Measurements from ENCODE around the gene RANBP10.
"Not testable (repeated sequence)": the region's sequence is repeated elsewhere in the genome, so short reads cannot be mapped to it uniquely, and the experiment has no call there.

Gene RANBP10

GRCh38 chr16:67764158-67764667 lies 42.1 kb downstream of the RANBP10 start:
- no peak for ATAC-seq (replicated peaks; ENCODE audit: extremely low read depth, poor library complexity, severe bottlenecking)
- H3K36me3 Mint-ChIP-seq (ENCODE audit: insufficient read depth): peaks cover 5% of the 10 kb centered on the region
- no peak overlapping the region for H3K27ac Mint-ChIP-seq (ENCODE audit: low read depth)

GRCh38 chr16:67763066-67763465 lies 43.3 kb downstream of the RANBP10 start:
- Mint-ChIP-seq H3K36me3 (ENCODE audit: insufficient read depth) (peaks cover 5% of the 10 kb centered on the region), H3K4me1 (peaks cover 21% of the 10 kb centered on the region), H3K27me3 (no peaks in the 10 kb centered on the region), H3K27ac (ENCODE audit: low read depth) (peak overlapping the region; percentile 45), H3K9me3 (no peaks in the 10 kb centered on the region), H3K4me3 (no peak overlapping the region)
- no peak for ATAC-seq (replicated peaks; ENCODE audit: extremely low read depth, poor library complexity, severe bottlenecking)
- DNase-seq (ENCODE audit: low spot score in 2 of 2): no peak

More at GRCh38 chr16:67764158-67764667, 42.1 kb downstream of the RANBP10 start:
- Mint-ChIP-seq H3K27me3 (no peaks in the 10 kb centered on the region), H3K4me3 (no peak overlapping the region), H3K9me3 (no peaks in the 10 kb centered on the region), H3K4me1 (peaks cover 21% of the 10 kb centered on the region)
- no peak for DNase-seq (ENCODE audit: low spot score in 2 of 2)

GRCh38 chr16:67762385-67762784 lies 44.0 kb downstream of the RANBP10 start:
- no peak for ATAC-seq (replicated peaks; ENCODE audit: extremely low read depth, poor library complexity, severe bottlenecking)
- no peaks in the 10 kb centered on the region for H3K27me3 Mint-ChIP-seq

GRCh38 chr16:67761924-67762323 lies 44.4 kb downstream of the RANBP10 start:
- ATAC-seq (replicated peaks; ENCODE audit: extremely low read depth, poor library complexity, severe bottlenecking): no peak
- H3K9me3 Mint-ChIP-seq: no peaks in the 10 kb centered on the region
- peaks cover 5% of the 10 kb centered on the region for H3K36me3 Mint-ChIP-seq (ENCODE audit: insufficient read depth)
- no peak overlapping the region for H3K27ac Mint-ChIP-seq (ENCODE audit: low read depth)
- H3K4me1 Mint-ChIP-seq: peaks cover 21% of the 10 kb centered on the region
- no peak overlapping the region for H3K4me3 Mint-ChIP-seq
- DNase-seq (ENCODE audit: low spot score in 2 of 2): no peak
- H3K27me3 Mint-ChIP-seq: no peaks in the 10 kb centered on the region

More at GRCh38 chr16:67762385-67762784, 44.0 kb downstream of the RANBP10 start:
- H3K4me1 Mint-ChIP-seq: peaks cover 21% of the 10 kb centered on the region
- DNase-seq (ENCODE audit: low spot score in 2 of 2): no peak
- peaks cover 3% of the 10 kb centered on the region for H3K36me3 Mint-ChIP-seq (ENCODE audit: insufficient read depth)
- no peaks in the 10 kb centered on the region for H3K9me3 Mint-ChIP-seq
- H3K4me3 Mint-ChIP-seq: no peak overlapping the region
- H3K27ac Mint-ChIP-seq (ENCODE audit: low read depth): peak overlapping the region; percentile 45

GRCh38 chr16:67760956-67761230 lies 45.5 kb downstream of the RANBP10 start:
- no peaks in the 10 kb centered on the region for H3K27me3 Mint-ChIP-seq
- no peak overlapping the region for H3K27ac Mint-ChIP-seq (ENCODE audit: low read depth)
- no peak overlapping the region for H3K4me3 Mint-ChIP-seq
- DNase-seq (ENCODE audit: low spot score in 2 of 2) (no peak), ATAC-seq (replicated peaks; ENCODE audit: extremely low read depth, poor library complexity, severe bottlenecking) (no peak)
- no peaks in the 10 kb centered on the region for H3K9me3 Mint-ChIP-seq
- peaks cover 21% of the 10 kb centered on the region for H3K4me1 Mint-ChIP-seq
- peaks cover 7% of the 10 kb centered on the region for H3K36me3 Mint-ChIP-seq (ENCODE audit: insufficient read depth)

GRCh38 chr16:67760206-67760955 lies 46.0 kb downstream of the RANBP10 start:
- Mint-ChIP-seq H3K4me3 (no peak overlapping the region), H3K4me1 (peaks cover 21% of the 10 kb centered on the region), H3K9me3 (no peaks in the 10 kb centered on the region), H3K27me3 (no peaks in the 10 kb centered on the region), H3K36me3 (ENCODE audit: insufficient read depth) (peaks cover 7% of the 10 kb centered on the region), H3K27ac (ENCODE audit: low read depth) (no peak overlapping the region)
- no peak for ATAC-seq (replicated peaks; ENCODE audit: extremely low read depth, poor library complexity, severe bottlenecking)
- DNase-seq (ENCODE audit: low spot score in 2 of 2): no peak

GRCh38 chr16:67758966-67759365 lies 47.4 kb downstream of the RANBP10 start:
- no peak overlapping the region for H3K27ac Mint-ChIP-seq (ENCODE audit: low read depth)

GRCh38 chr16:67758006-67758405 lies 48.4 kb downstream of the RANBP10 start:
- no peaks in the 10 kb centered on the region for H3K27me3 Mint-ChIP-seq
- H3K4me1 Mint-ChIP-seq: peaks cover 19% of the 10 kb centered on the region

More at GRCh38 chr16:67758966-67759365, 47.4 kb downstream of the RANBP10 start:
- DNase-seq (ENCODE audit: low spot score in 2 of 2) (no peak), ATAC-seq (replicated peaks; ENCODE audit: extremely low read depth, poor library complexity, severe bottlenecking) (no peak)
- Mint-ChIP-seq H3K4me3 (no peak overlapping the region), H3K4me1 (peaks cover 21% of the 10 kb centered on the region), H3K27me3 (no peaks in the 10 kb centered on the region), H3K9me3 (no peaks in the 10 kb centered on the region), H3K36me3 (ENCODE audit: insufficient read depth) (peaks cover 7% of the 10 kb centered on the region)

GRCh38 chr16:67752641-67753040 lies 53.7 kb downstream of the RANBP10 start:
- no peak overlapping the region for H3K4me3 Mint-ChIP-seq
- H3K27ac Mint-ChIP-seq (ENCODE audit: low read depth): no peak overlapping the region
- no peaks in the 10 kb centered on the region for H3K9me3 Mint-ChIP-seq

More at GRCh38 chr16:67758006-67758405, 48.4 kb downstream of the RANBP10 start:
- no peak overlapping the region for H3K4me3 Mint-ChIP-seq
- H3K27ac Mint-ChIP-seq (ENCODE audit: low read depth): no peak overlapping the region
- H3K9me3 Mint-ChIP-seq: no peaks in the 10 kb centered on the region
- DNase-seq (ENCODE audit: low spot score in 2 of 2): no peak
- ATAC-seq (replicated peaks; ENCODE audit: extremely low read depth, poor library complexity, severe bottlenecking): no peak
- H3K36me3 Mint-ChIP-seq (ENCODE audit: insufficient read depth): peaks cover 7% of the 10 kb centered on the region

GRCh38 chr16:67751331-67751730 lies 55.0 kb downstream of the RANBP10 start:
- not testable (repeated sequence) for H3K4me3 Mint-ChIP-seq; DNase-seq (ENCODE audit: low spot score in 2 of 2); H3K27me3 Mint-ChIP-seq; H3K36me3 Mint-ChIP-seq (ENCODE audit: insufficient read depth); ATAC-seq (replicated peaks; ENCODE audit: extremely low read depth, poor library complexity, severe bottlenecking); H3K9me3 Mint-ChIP-seq; H3K4me1 Mint-ChIP-seq; H3K27ac Mint-ChIP-seq (ENCODE audit: low read depth)

More at GRCh38 chr16:67752641-67753040, 53.7 kb downstream of the RANBP10 start:
- ATAC-seq (replicated peaks; ENCODE audit: extremely low read depth, poor library complexity, severe bottlenecking): no peak
- H3K36me3 Mint-ChIP-seq (ENCODE audit: insufficient read depth): peaks cover 5% of the 10 kb centered on the region
- DNase-seq (ENCODE audit: low spot score in 2 of 2): no peak
- H3K4me1 Mint-ChIP-seq: peaks cover 10% of the 10 kb centered on the region
- no peaks in the 10 kb centered on the region for H3K27me3 Mint-ChIP-seq

GRCh38 chr16:67750466-67750865 lies 55.9 kb downstream of the RANBP10 start:
- Mint-ChIP-seq H3K4me1 (peaks cover 10% of the 10 kb centered on the region), H3K27ac (ENCODE audit: low read depth) (no peak overlapping the region), H3K4me3 (no peak overlapping the region), H3K9me3 (no peaks in the 10 kb centered on the region), H3K36me3 (ENCODE audit: insufficient read depth) (peaks cover 1% of the 10 kb centered on the region), H3K27me3 (no peaks in the 10 kb centered on the region)
- ATAC-seq (replicated peaks; ENCODE audit: extremely low read depth, poor library complexity, severe bottlenecking) (no peak), DNase-seq (ENCODE audit: low spot score in 2 of 2) (no peak)

GRCh38 chr16:67749436-67750078 lies 56.8 kb downstream of the RANBP10 start:
- Mint-ChIP-seq H3K27ac (ENCODE audit: low read depth) (no peak overlapping the region), H3K4me1 (peaks cover 10% of the 10 kb centered on the region), H3K4me3 (no peak overlapping the region), H3K27me3 (no peaks in the 10 kb centered on the region), H3K9me3 (no peaks in the 10 kb centered on the region), H3K36me3 (ENCODE audit: insufficient read depth) (peaks cover 1% of the 10 kb centered on the region)
- ATAC-seq (replicated peaks; ENCODE audit: extremely low read depth, poor library complexity, severe bottlenecking): no peak
- no peak for DNase-seq (ENCODE audit: low spot score in 2 of 2)

GRCh38 chr16:67748834-67749233 lies 57.5 kb downstream of the RANBP10 start:
- peaks cover 3% of the 10 kb centered on the region for H3K36me3 Mint-ChIP-seq (ENCODE audit: insufficient read depth)
- no peak overlapping the region for H3K27ac Mint-ChIP-seq (ENCODE audit: low read depth)
- DNase-seq (ENCODE audit: low spot score in 2 of 2): no peak
- peaks cover 10% of the 10 kb centered on the region for H3K4me1 Mint-ChIP-seq
- H3K9me3 Mint-ChIP-seq: no peaks in the 10 kb centered on the region
- no peak overlapping the region for H3K4me3 Mint-ChIP-seq
- no peak for ATAC-seq (replicated peaks; ENCODE audit: extremely low read depth, poor library complexity, severe bottlenecking)
- no peaks in the 10 kb centered on the region for H3K27me3 Mint-ChIP-seq

Data from central memory CD8-positive, alpha-beta T cell (primary cell).